Activated CD8-positive, alpha-beta T cell treated with anti-CD3 and anti-CD28 coated beads for 36 hours (primary cell): ENCODE data around the gene SLC35A3. TPM values are rescaled to one million over a fixed set of nuclear protein-coding genes. Genes with fewer than 3 reads are reported as not detected.
A peak's percentile ranks its signal among the peaks of the same experiment; 100 is the strongest.

Experiments used
- ATAC-seq: fragments of 200-7000 bp; cut with Tn5 transposase; one replicate; pipeline ENCODE4 v1.10.0; 2021; ENCODE audit warnings: mild to moderate bottlenecking, moderate library complexity
- CTCF ChIA-PET: fragments of 350-600 bp; sonication (Branson Sonifier 250); formaldehyde crosslinking; loops from one replicate; lab custom pipeline; 2021; ENCODE audit warnings: antibody characterized with exemption; lab: Charles Lee
- POLR2A ChIA-PET: fragments of 350-600 bp; sonication (Branson Sonifier 250); formaldehyde crosslinking; loops from one replicate; lab custom pipeline; 2021; ENCODE audit warnings: antibody characterized with exemption; lab: Charles Lee
- DNase-seq: peaks from one replicate; pipeline ENCODE4 v3.0.0-alpha.2; 2020
- H3K27ac Mint-ChIP-seq: one replicate; pipeline ENCODE4 v1.8.0; 2021; ENCODE audit warnings: mild to moderate bottlenecking, mixed read lengths
- H3K27me3 Mint-ChIP-seq: one replicate; pipeline ENCODE4 v1.8.0; 2021; ENCODE audit warnings: mixed read lengths
- H3K36me3 Mint-ChIP-seq: one replicate; pipeline ENCODE4 v1.8.0; 2021; ENCODE audit warnings: low read depth, mixed read lengths
- H3K4me1 Mint-ChIP-seq: one replicate; pipeline ENCODE4 v1.8.0; 2021; ENCODE audit warnings: low read depth, mixed read lengths
- H3K4me3 Mint-ChIP-seq: one replicate; pipeline ENCODE4 v1.8.0; 2021; ENCODE audit warnings: mild to moderate bottlenecking, moderate library complexity, mixed read lengths
- H3K9me3 Mint-ChIP-seq: one replicate; pipeline ENCODE4 v1.8.0; 2021; ENCODE audit warnings: mixed read lengths
- intact Hi-C: fragments of 100-400 bp; cut with micrococcal nuclease; formaldehyde crosslinking; loops from one replicate; pipeline ENCODE4 v1.10.0; 2022
- total RNA-seq, 2 experiments: library from RNA; stranded (reverse); gene quantifications; one replicate each; pipeline ENCODE4 v1.2.3, GENCODE V29; 2021
- TF ChIP-seq, protein P1 (sequence below): fragments of 200-600 bp; IDR thresholded peaks from one replicate; pipeline ENCODE4 v1.8.0; 2022; ENCODE audit warnings: antibody characterized with exemption, mild to moderate bottlenecking

SLC35A3 gene
- 10 to 100 TPM; 17.5 to 19.3 TPM for total RNA-seq

DNA sequence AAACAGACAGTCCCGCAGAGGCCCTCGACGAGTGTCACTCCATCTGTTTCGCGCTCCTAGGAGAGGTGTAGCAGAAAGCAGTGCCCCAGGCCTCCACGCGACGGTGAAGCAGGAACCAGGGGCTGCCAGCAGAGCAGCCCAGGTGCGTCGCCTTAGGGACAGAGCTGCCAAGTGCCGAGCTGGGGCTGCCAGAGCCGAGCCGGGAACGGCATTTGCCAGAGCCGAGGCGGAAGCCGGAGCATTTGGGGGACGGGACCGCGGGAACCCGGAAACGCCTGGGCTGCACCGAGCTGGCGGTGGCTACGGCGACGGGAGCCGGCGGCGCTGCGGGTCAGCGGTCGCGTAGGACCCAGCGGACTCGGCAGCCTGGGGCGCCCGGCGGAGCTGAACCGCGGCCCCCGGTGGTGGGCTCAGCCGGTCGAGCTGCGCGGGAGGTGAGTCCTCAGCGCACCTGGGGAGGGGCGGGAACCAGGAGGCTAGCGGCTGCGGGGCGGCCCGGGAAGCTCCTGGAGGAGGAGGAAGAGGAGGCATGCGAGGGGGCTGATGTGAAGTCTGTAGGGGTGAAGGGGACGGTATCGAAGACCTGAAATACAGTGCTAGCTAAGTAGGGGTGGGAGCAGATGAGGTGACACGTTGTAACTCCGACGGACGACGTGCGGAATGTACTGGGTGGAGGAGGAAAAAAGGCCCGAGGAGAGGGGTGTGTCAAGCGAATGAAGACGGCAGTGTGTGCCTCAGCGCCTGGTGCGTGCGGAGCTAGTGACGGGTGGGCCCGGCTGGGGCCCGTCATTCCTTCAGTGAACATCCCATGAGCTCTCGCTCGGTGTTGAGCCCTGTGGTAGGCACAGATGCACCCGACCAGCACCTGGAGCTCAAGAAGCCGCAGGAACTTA is at the start of gene SLC35A3:
Gene SLC35A3 (plus strand): TSS at position 268 of the 893 bp plus-strand sequence. CDS start 23,559 bp downstream, outside the sequence.
- Mint-ChIP-seq H3K4me3 (peak within 1 kb of the TSS; percentile 100), H3K36me3 (peaks cover 1% of the 10 kb centered on the region), H3K27ac (peak within 1 kb of the TSS; percentile 98), H3K27me3 (no peaks in the 10 kb centered on the region), H3K4me1 (peaks cover 17% of the 10 kb centered on the region), H3K9me3 (no peaks in the 10 kb centered on the region)
- CTCF ChIA-PET = interaction anchor here (1.3 to 1.5 kb wide), 2 partner anchors 13 to 490 kb away, joined by 3 to 5 read pairs; no protein-coding TSS in a partner anchor
- POLR2A ChIA-PET = interaction anchor here (0.7 to 1.7 kb wide), 10 partner anchors 10 to 158 kb away, joined by 3 to 14 read pairs (median 4); a partner anchor contains a TSS
- intact Hi-C loops = no loop called here
- ATAC-seq = peak; percentile 87
- TF ChIP-seq, protein P1, sequence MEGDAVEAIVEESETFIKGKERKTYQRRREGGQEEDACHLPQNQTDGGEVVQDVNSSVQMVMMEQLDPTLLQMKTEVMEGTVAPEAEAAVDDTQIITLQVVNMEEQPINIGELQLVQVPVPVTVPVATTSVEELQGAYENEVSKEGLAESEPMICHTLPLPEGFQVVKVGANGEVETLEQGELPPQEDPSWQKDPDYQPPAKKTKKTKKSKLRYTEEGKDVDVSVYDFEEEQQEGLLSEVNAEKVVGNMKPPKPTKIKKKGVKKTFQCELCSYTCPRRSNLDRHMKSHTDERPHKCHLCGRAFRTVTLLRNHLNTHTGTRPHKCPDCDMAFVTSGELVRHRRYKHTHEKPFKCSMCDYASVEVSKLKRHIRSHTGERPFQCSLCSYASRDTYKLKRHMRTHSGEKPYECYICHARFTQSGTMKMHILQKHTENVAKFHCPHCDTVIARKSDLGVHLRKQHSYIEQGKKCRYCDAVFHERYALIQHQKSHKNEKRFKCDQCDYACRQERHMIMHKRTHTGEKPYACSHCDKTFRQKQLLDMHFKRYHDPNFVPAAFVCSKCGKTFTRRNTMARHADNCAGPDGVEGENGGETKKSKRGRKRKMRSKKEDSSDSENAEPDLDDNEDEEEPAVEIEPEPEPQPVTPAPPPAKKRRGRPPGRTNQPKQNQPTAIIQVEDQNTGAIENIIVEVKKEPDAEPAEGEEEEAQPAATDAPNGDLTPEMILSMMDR = no peak
- DNase-seq = peak; percentile 81

GRCh38 chr1:99934801-99935200 is 35.0 kb upstream of the SLC35A3 start:
- Mint-ChIP-seq H3K27ac (no peak overlapping the region), H3K4me1 (no peaks in the 10 kb centered on the region), H3K9me3 (no peaks in the 10 kb centered on the region), H3K4me3 (no peak overlapping the region), H3K36me3 (no peaks in the 10 kb centered on the region), H3K27me3 (peaks cover 5% of the 10 kb centered on the region)
- intact Hi-C loops = no loop called here
- ChIA-PET CTCF (no interaction called here), POLR2A (no interaction called here)
- ATAC-seq (no peak), DNase-seq (no peak)
- TF ChIP-seq, protein P1 = no peak

DNA sequence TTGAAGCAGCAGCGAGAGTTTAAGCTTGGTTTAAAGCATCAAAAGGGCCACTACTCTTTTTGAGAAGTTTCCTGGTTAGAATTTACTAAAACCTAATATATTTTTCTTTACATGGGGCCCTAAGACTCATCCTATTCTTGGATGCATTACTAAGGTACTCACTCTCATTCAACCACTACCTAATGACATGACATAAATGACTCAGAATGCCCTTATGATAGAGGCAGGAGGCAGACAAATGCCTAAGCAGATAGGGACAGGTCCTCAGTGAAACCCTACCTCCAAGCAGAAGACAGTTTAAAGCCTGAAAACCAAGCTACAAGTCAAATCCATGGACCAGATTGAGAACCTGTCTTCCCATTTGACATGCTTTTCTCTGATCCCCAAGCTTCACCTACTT is 34.3 kb upstream of the SLC35A3 start:
- ChIA-PET CTCF (no interaction called here), POLR2A (no interaction called here)

GRCh38 chr1:99936071-99936470 is 33.7 kb upstream of the SLC35A3 start:
- no peaks in the 10 kb centered on the region for H3K36me3 Mint-ChIP-seq
- H3K27ac Mint-ChIP-seq = no peak overlapping the region
- H3K4me1 Mint-ChIP-seq = no peaks in the 10 kb centered on the region
- POLR2A ChIA-PET = no interaction called here
- intact Hi-C loops = no loop called here
- H3K4me3 Mint-ChIP-seq = no peak overlapping the region
- no peak for ATAC-seq
- H3K27me3 Mint-ChIP-seq = peaks cover 5% of the 10 kb centered on the region
- TF ChIP-seq, protein P1 = no peak
- DNase-seq = no peak
- CTCF ChIA-PET = no interaction called here
- H3K9me3 Mint-ChIP-seq = no peaks in the 10 kb centered on the region

More for the DNA sequence above, 34.3 kb upstream of the SLC35A3 start:
- TF ChIP-seq, protein P1 = no peak
- Mint-ChIP-seq H3K9me3 (no peaks in the 10 kb centered on the region), H3K4me3 (no peak overlapping the region), H3K27me3 (peaks cover 5% of the 10 kb centered on the region), H3K4me1 (no peaks in the 10 kb centered on the region), H3K36me3 (no peaks in the 10 kb centered on the region), H3K27ac (no peak overlapping the region)
- intact Hi-C loops = no loop called here
- DNase-seq (no peak), ATAC-seq (no peak)

- no peak overlapping the region for H3K27ac Mint-ChIP-seq
- intact Hi-C loops = no loop called here
- ChIA-PET CTCF (no interaction called here), POLR2A (no interaction called here)
- no peaks in the 10 kb centered on the region for H3K27me3 Mint-ChIP-seq
- no peaks in the 10 kb centered on the region for H3K36me3 Mint-ChIP-seq
- TF ChIP-seq, protein P1 = no peak
- no peak for ATAC-seq
- no peak overlapping the region for H3K4me3 Mint-ChIP-seq
- DNase-seq = no peak
- no peaks in the 10 kb centered on the region for H3K4me1 Mint-ChIP-seq
- no peaks in the 10 kb centered on the region for H3K9me3 Mint-ChIP-seq
Measured at GRCh38 chr1:99942723-99943122, 27.1 kb upstream of the SLC35A3 start.
